ENCODE data around the gene DOLPP1.

DNA sequence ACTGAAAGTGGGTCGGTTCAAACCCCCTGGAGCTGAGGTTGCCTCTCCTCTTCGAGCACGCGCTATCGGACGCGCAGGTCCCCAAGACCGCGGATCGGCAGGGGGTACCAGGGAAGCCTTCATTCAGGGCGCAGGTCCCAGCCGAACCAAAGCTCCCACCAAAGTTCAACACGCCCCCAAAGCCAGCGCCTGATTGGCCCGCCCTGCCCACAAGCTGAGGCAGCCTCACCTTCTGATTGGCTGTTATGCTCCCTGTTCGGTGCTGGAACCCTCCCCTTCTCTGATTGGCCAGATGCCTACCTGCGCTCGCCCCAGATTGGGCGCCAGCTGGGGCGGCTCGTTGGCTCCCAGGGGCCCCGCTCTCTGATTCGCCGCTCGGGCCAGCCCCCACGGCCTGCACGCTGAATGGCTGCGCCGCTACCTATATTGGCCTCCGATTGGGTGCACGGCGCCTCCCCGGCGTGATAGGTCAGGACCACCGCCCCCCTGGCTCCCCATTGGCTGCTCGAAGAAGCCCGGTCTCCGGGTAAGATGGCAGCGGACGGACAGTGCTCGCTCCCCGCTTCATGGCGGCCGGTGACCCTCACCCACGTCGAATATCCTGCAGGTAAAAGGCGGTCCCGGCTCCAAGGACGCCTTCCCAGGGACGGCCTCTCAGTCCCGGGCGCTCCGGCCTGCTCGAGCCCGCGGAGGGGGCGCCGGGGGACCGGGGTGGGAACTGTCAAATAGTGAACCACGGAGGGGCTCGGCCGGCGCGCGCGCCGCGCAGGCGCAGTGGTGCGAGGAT, at the start of gene DOLPP1:
- TF ChIP-seq, protein P1, sequence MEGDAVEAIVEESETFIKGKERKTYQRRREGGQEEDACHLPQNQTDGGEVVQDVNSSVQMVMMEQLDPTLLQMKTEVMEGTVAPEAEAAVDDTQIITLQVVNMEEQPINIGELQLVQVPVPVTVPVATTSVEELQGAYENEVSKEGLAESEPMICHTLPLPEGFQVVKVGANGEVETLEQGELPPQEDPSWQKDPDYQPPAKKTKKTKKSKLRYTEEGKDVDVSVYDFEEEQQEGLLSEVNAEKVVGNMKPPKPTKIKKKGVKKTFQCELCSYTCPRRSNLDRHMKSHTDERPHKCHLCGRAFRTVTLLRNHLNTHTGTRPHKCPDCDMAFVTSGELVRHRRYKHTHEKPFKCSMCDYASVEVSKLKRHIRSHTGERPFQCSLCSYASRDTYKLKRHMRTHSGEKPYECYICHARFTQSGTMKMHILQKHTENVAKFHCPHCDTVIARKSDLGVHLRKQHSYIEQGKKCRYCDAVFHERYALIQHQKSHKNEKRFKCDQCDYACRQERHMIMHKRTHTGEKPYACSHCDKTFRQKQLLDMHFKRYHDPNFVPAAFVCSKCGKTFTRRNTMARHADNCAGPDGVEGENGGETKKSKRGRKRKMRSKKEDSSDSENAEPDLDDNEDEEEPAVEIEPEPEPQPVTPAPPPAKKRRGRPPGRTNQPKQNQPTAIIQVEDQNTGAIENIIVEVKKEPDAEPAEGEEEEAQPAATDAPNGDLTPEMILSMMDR (IDR thresholded peaks at IDR 0.05) = peak in 1 of 4 experiments; percentile 15
- TF ChIP-seq POLR2AphosphoS5 (IDR thresholded peaks at IDR 0.05) = peak; percentile 85
- TF ChIP-seq POLR2A (IDR thresholded peaks at IDR 0.05) = peak; percentile 23
